HG03520 (cell line): Measurements from ENCODE around the gene FHAD1.

Experiments
- ATAC-seq: cut with Tn5 transposase; IDR thresholded peaks from one replicate; pipeline ENCODE4 v1.9.1; 2021; ENCODE audit warnings: mild to moderate bottlenecking, moderate library complexity; ENCODE audit not compliant: unreplicated experiment

The FHAD1 gene

GRCh38 chr1:15324869-15325335 is 77.9 kb downstream of the FHAD1 start:
- ATAC-seq = no peak

DNA sequence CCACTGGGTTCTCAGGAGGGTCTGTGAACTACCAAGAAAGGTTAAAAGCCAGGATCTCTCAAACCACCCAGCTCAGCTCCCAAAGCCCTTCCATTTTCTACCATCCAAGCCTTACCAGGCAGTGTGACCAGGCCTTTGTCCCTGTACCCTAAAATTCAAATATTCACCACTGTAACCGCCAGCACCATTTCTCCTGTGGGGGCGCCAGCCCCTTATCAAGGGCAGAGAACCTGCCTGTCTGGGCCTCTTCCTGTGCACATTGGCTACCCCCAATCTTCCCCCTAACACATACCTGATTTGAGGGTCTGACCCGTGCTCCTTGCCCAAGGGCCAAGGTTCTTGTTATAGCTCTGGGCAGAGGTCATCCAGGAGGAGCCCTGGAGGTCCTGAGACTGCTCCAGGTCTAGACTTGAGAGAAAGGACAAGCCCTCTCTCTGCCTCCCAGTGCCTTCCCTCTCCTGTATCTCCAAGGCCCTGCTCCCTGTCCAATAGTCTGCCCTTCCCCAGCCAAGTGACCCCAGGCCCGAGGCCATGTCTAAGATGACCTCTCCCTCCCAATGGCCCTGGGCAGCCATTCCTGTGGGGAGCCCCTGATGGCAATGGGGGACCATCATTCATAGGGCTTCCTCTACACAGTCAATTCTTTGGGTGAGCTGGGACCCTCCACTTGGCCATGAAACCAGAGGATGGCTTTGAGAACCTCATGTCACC is 78.5 kb downstream of the FHAD1 start:
- no peak for ATAC-seq

DNA sequence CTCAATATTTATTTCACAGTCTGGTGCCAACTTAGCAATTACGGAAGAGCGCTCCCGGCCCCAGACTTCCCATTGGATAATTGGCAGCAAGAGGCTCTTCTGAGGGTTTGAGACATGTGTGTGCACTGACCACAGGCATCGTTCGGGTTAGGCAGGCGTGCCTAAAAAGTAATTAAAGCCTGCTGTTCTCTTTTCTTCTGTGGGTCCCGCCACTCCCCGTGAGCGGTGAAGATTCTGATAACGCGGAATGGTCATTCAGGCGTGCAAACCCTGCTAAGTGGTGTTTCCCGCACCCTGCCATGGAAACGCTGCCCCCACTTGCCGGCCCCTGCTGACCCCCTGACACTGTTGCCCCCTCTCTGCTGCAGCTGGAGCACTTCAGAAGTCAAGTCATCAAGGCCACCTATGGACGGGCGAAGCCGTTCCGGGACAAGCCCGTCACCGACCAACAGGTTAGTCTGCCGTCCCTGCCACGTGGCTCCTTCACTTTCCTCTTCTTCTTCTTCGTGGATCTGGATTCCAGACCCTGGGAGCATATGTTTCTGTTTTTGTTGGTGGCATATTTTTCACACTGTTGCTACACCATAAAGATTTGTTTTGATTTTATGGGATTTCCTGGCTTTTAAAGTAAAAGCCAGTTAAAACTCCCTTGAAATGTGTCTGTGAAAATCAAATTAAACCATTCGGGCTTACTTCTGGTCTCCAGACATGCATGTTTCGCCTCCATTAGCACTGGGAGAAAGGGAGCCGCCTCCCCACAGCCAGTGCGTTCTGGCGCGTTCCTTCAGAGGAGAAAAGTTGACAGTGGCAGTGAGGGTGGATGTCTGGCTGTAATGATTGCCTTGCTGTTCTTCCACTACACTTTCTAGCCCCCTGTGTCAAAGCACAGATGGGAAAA is 79.9 kb downstream of the FHAD1 start:
- ATAC-seq = no peak

DNA sequence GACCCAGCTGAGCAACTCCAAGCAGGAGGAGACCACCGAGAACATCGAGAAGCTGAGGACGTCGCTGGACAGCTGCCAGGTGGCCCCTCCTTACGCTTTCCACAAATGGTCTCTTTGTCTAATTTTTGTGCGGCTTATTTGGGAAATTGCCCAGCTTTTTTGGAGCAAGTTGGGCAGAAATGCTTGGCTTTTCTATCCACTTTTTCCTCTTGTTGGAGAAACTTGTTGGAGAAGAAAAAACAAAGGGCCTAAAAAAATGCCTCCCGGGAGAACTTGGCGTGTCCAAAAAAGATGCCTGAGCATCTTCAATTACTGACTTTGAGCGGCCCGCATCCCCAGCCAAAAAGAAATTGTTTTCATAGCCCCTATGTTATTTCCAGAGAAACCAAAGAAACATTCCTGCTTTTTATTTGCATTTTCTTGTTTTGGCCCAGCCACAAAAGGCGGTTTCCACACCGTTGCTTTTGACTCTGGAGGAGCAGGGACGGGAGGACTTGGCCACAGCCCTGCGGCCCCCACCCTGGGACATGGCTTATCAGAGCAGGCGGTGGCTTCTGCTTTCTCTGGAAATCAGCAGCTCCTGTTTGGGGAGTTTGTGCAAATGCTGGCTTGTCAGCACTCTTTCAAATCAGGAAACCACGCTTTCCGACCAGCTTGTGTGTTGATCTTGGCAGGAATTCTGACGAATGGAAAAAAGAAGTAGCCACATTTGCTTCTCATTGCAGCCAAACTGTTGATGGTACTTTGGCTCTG is 81.5 kb downstream of the FHAD1 start:
- ATAC-seq = no peak

- no peak for ATAC-seq
These were observed 82.2 kb downstream of the FHAD1 start for GRCh38 chr1:15329104-15329820.

GRCh38 chr1:15330028-15330427 is 83.0 kb downstream of the FHAD1 start:
- no peak for ATAC-seq

- no peak for ATAC-seq
These were observed 84.2 kb downstream of the FHAD1 start for GRCh38 chr1:15331180-15331579.

DNA sequence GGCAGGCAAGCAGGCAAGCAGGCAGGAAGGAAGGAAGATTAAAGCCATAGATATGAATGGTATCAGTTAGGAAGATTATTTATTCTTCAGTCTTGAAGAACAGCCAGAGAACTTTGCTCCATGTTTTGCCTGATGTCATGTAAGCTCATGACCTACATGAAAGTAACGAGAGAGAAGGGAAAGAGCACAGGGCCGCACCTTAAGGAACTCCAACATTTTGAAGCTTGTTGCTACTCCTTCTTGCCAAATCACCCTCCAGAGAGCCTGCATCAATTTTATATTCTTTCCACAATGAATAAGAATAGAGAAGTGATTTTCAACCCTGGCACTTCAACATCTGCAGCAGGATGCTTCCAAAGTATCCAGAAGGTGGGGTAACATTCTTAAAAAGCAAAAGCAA is 84.7 kb downstream of the FHAD1 start:
- ATAC-seq = no peak

DNA sequence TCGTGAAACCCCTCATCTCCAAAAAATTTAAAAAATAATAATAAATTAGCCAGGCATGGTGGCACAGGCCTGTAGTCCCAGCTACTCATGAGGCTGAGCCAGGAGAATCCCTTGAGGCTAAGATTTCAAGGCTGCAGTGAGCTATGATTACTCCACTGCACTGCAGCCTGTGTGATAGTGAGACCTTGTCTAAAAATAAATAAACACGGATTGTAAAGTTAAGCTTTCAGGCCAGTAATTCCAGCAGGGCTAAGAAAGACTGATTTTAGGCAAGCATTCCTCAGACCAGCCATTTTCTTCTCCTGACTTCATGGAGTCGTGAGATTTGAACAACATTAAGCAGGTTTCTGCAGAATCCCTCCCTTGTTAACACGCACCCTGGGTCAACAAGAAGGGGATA is 85.5 kb downstream of the FHAD1 start:
- no peak for ATAC-seq

DNA sequence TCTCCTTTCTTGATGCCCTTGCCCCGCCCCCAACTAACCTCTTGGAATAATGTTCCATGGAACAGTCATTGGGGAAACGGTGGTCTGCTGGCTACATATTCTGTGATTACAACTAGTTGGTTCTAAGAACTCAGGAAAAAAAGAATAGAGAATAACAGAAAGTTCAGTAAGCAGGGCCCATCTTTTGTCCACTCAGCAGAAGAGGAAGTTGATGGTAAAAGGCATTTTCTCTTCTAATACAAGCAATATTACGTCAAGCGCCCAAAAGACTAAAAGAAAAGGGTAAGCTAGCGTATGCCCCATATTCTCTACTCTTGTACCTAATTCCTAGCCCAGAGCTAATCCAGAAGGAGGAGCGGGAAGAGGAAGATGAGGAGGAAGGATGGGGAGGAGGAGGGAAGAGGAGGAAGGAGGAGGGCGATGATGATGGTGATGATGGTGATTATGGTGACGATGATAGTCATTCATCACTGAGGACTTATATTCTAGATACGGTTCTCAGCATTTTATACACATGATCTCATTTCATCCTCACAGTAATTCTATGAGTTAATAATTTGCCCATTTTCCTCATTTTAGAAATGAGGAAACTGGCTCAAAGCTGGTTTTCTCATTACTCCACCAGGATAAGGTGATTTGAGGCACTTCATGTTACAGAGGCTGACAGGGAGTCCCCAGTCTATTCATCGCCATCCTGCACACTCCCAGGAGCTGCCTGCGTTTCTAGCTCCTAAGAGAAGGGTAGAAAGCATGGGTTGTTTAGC is 86.1 kb downstream of the FHAD1 start:
- no peak for ATAC-seq

- ATAC-seq = no peak
These were observed 88.0 kb downstream of the FHAD1 start for GRCh38 chr1:15334995-15335394.

DNA sequence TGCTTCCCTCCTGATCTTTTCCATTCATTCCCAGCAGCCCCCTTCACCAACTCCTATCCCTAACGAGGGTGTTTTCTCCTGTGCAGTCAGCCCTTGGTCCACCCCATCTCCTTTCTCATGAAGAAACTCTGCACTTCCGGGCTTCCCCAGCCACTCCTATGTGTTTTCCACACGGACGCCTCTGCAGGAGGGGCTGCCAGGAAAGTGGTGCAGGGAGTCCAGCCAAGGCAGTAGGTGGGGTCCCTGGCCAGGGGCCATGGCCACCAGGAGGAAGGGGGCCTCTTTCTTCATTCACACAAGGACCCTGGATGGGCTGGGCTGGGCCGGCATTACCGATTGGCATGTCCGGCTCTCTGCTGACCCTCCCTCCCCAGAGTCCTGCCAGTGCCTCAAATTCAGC is 89.8 kb downstream of the FHAD1 start:
- no peak for ATAC-seq

- ATAC-seq = no peak
These were observed 90.8 kb downstream of the FHAD1 start for GRCh38 chr1:15337656-15338402.

DNA sequence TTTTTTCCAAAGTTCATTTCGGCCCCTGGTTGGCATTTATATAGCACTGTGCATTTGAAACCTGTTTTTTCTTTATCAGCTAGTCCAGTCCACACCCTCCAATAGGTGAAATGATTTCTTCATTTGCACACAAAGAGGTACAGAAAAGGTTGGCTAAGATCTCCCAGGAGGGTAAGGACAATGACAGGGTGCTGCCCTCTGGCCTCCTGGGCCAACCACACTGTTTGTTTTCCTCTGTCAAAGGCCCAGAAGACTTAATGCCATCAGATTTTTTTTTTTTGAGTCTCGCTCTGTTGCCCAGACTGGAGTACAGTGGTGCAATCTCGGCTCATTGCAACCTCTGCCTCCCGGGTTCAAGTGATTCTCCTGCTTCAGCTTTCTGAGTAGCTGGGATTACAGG is 92.5 kb downstream of the FHAD1 start:
- ATAC-seq = no peak

GRCh38 chr1:15341228-15341627 is 94.2 kb downstream of the FHAD1 start:
- ATAC-seq = no peak

DNA sequence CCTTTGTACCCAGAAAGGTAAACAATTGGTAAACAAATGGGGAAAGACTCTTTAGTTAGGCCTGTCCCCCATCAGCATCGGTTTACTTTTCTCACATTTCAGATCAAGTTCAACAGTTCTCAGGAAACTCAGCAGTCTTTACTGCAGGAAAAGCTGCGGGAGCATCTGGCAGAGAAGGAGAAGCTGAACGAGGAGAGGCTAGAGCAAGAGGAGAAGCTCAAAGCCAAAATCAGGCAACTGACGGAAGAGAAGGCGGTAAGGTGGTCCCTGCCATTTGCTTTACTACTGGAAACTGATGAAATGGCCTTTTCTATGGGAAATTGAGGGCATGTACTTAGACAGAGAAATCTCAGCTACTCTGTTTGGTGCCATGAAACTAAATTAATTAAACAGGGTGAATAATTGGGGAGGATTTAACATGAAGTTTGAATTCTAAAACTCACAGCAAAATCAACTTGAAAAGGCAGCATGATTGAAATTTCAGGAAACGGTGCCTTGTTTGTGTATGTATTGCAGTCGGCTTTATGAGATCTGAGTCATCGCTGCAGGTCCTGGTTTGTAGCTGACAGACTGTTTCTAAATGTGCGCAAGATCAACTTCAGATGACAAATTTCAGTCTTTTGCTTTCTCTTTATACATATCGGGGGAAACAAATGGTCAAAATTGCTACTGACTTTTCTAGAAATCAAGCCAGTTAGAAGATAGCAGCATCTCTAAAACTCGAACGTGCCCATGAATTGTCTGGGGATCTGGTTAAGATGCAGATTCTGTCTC is 94.8 kb downstream of the FHAD1 start:
- no peak for ATAC-seq

DNA sequence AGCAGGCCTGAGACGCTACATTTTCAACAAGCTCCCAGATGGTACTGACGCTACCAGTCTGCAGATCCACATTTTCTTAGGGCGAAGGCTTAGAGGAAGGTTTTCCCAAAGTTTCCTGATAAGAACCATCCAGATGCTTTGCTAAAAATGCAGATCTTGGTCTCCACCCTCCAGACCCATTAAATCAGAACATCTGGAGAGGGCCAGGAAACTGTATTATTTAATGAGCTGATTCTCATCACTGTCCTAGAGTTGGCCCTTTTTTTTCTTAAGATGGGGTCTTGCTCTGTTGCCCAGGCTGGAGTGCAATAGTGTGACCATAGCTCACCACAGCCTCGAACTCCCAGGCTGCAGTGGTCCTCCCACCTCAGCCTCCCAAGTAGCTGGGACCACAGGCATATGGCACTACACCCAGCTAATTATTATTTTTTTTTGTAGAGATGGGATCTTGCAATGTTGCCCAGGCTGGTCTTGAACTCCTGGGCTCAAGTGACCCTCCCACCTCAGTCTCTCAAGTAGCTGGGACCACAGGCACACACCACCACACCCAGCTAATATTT is 95.5 kb downstream of the FHAD1 start:
- ATAC-seq = no peak

DNA sequence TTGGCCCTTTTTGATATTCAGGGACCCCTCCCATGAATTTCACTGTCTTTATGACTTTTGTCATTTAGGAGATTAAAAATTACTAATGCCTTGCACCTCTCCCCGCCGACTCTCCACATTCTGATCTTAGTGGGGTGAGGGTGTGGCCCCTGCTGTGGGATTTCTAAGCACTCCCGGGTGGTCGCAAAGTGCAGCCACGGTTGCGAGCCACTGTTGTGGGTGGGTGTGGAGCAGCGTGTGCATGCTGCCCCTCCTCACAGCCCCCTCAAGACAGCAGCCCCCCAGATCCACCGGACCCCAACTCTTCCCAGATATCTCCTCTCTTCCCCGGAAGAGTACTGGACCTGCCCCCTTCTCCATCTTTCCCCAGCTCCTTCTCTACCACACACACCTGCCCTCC is 96.1 kb downstream of the FHAD1 start:
- ATAC-seq = no peak
